ENCODE results near the gene RANBP3.
"Not testable (repeated sequence)": the region's sequence is repeated elsewhere in the genome, so short reads cannot be mapped to it uniquely, and the experiment has no call there.

RANBP3 gene

DNA sequence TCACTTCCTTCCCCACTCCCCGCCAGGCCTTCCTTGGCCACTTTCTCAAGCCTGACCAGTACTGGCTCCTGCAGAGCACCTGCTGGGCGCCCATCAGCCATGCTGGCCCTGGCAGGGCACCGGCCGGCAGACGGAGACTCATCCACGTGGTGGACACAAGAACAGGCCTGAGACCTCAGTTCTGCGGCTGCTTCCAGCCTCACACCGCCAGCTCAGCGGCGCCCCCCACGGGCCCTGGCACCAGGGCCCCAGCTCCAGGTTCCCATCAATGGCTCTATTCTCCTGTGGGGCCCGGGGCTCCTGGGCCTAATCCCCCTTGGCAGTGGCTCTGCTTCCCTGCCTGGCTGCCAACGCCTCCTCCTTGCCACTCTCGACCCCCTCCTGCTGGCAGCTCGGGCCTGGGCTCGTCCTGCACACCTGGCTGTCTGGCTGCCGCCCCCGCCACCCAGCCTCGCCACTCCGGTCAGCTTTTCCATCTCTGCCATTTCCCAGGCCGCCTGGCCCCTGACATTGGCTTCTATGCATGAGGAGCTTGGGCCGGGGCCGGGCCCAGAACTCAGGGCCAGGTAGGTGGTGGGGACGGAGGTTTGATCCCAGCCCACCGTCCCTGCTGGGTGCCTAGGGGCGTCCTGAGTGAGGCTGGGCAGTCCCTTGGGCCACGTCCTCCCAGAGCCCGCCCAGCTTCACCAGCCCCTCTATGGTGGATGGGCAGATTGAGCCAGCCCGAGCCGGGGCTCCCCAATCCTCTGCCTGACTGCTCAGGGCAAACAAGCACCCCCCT is 80.6 kb downstream of the RANBP3 start:
- no peak for DNase-seq

DNA sequence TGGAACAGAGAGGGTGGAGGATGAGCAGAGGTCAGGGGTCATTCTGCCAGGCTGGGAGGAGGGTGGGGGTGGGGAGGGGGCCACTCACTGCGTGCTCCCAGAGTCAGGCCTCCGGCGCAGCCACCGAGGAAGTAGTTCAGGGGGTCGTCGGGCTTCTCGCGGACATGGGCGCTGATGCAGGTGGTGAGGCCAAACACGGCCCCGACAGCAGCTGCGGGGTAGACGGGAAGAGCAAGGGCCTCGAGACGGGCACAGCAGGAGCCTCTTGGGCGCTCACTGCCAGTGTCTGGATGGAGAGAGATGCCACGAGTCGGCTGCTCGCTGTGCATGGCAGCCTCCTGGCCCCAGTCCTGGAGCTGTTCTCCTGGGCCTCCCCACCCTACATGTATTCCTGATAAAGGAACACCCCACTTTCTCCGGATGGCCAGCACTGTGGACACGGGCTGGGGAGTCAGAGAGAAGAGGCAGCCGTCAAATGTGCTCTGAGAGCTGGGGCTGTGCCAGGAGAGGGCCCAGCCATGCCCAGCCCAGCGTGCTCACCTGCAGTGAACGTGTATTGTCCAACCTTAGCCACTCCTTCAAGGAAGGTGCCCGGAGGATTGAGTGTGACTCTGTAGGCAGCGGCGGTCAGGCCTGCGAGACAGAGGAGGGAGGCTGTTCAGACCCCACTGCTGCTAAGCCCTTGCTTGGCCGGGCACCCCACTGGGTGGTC is 81.4 kb downstream of the RANBP3 start:
- no peak for DNase-seq

DNA sequence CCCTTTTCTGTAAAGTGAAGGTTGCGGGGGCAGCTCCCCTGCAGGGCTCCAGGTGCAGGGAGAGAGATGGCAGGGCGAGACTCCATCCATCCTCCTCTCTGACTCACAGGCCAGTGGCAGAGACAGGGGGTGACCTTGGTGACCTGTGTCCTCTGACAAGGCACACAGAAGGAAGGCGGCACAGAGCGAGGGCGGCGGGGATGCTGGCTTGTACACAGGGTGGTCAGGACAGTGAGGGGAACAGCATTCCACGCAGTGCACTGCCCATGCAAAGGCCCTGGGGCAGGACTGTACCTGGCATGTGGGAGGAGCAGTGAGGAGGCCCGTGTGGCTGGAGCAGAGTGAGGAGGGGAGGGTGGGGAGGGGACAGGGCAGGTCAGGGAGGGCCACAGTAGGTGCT is 82.0 kb downstream of the RANBP3 start:
- DNase-seq, result no peak

DNA sequence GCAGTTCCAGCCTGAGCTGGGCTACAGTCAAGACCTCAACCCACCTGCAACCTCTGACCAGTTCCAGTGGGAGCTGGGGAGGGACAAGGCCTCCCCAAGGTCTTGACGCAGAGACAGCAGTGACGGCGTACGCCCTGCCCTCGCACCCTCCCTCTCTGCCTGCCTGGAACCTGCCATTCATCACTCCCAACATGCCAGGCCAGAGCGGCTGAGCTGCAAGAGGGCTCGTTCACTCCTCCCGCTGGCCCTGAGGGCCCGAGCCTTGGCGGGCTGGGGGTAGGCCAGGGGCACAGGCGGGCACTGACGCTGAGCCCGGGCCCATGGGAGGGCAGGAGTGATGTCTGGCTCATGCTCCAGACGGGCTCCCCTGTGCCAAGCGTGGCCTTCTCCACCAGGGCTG is 82.5 kb downstream of the RANBP3 start:
- no peak for DNase-seq

DNA sequence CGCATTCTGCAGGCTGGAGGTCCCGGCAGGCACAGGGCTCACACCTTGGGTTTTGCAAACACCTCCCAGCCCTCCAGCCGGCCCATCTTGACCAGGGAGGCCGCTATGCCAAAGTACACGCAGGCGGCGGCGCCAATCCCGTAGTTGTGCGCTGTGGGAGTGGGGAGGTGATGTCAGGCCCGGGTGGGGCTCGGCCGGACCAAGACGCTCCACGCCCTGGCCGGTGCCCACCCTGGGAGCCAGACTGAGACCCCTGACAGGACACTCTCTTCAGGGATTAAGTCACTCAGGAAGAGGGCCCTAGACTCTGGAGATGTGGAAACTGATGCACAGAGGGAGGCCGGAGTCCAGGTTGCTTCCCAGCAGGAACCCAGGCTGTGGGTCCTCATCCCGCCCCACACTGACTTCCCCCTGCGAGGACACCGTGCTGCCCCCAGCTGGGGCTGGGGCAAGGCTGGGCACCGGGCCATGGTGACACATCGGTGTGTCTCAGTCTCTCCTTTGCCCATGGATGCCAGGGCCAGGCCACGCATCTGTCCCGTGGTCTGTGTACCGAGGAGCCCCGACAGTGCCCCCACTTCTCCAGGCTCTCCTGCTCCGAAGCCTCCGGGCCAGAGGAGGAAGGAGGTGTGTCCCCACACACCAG is 83.1 kb downstream of the RANBP3 start:
- DNase-seq, result no peak

DNA sequence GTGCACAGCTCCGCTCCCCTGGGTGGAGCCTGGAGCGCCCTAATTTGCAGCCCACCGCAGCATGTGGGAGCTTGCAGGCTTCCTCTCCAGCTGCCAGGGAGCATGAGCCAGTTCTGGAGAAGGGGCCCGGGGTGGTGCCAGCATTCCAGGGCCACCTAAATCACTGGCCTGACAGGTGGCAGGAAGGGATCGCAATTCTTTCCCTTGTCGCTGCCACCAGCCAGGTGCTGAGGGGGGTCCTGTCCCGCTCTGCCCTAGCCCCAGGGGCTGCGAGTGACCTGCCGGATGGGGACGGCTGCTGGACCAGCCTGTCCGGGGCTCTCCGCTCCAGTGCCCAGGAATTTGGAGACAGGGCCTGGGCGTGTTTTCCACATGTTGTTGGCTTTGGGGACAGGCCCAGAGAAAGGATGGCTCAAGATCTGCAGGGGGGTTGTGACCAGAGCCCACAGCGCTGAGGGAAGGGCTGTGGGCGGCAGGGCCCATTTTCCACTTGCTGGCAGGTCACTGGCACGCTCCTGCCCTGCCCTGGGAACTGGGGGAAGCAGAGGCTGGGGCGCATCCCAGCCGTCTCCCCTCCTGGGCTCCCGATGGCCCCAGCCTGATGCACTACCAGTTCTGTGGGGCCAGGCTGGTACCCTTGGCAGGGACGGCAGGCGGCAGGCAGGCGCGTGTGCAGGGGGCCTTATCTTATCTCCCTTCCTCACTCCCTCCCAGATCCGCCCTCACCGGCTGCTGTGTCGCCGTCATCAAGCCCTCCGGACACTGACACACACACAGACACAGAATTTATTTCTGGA is 83.8 kb downstream of the RANBP3 start:
- DNase-seq, result no peak

DNA sequence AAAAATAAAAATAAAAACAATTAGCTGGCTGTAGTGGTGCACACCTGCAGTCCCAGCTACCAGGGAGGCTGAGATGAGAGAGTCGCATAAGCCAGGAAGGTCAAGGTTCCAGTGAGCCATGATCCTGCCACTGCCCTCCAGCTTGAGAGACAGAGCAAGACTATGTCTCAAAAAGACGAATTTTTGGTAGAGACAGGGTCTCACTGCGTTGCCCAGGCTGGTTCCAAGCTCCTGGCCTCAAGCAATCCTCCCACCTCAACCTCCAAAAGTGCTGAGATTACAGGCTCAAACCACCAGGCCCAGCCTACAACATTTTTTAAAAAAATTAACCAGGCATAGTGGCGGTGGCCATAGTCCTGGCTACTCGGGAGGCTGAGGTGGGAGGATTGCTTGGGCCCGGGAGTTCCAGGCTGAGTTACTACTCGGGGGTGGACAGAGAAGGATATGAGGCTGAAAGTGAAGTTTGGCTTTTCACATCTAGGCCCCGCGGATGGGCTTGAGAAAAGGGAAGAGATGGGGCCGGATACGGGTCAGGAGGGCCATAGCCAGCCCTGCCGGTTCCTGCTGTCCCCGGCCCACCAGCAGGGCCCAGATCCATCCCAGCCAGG is 84.5 kb downstream of the RANBP3 start:
- no peak for DNase-seq

DNA sequence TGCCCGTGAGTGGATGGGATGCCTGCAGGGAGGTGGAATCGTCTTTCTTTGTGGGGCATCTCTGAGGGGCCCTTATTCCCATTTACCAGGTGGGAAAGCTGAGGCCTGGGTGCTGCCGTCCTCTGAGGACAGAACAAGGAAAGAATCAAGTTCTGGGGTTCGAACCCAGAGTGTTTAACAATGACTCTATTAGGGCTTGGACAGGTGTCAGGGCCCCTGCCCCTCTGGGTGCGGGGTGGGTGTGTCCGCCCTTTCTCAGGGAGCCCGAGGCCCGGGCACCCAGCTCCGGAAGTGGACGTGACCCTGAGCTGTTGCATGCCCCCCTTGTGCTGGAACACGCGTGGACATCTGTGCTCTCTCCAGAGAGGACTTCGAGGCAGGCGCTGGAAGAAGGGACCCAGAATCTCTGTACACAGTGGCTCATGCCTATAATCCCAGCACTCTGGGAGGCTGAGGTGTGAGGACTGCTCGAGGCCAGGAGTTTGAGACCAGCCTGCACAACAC is 85.1 kb downstream of the RANBP3 start:
- no peak for DNase-seq

DNA sequence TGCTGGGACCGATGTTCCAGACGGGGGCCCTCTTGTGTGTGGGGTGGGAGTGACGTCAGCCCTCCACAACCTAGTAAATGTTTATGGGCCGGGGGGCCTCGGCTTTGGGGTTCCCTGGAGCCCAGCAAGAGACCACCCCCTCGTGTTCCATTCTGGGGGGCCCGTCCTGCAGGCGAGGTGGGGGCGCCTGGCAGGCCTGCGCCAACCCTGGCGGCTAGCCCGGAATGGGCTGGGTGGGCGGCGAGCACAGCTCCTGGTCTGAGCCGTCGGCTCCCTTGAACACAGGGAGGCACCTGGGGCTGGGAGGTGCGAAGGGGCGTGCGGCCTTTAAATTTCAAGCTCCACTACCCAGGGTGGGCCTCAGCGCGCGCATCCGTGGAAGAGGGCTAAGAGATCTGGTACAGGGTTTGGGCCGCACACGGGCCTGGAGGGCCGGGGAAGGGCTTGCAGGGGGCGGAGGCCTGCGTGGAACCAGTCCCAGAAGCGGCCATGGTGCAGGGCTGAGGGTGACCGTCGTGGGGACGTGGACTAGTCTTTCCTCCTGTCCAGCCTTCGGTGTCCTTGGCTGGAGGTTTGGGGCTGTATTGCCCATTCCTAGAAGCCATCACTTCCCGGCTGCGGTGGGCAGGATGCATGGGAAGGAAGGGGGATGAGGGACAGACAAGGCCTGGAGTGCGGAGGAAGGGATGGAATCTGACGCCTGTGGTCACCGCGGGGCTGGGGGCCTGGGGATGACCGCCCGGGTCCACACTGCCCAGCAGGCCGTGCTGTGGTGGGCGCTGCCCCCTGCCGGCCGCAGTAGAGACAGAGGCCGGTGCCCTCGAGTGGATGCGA is 85.8 kb downstream of the RANBP3 start:
- DNase-seq, result peak; percentile 13

DNA sequence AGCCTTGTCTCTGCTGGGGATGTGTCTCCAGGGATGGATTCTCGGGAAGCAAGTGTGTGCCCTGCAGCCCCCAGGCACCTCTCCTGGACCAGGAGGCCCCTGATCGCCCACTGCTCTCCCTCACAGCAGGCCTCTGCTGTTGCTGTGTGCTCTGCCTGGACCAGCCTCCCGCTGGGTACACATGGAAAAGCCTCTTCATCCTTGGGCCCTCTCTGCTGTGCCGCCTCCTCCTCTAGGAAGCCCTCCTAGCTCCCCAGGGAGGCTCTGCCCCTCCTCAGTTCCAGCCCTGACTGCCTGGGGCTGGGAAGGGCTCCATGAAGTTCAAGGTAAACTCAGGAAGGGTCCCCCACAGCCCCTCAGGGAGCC is 86.4 kb downstream of the RANBP3 start:
- no peak for DNase-seq

DNA sequence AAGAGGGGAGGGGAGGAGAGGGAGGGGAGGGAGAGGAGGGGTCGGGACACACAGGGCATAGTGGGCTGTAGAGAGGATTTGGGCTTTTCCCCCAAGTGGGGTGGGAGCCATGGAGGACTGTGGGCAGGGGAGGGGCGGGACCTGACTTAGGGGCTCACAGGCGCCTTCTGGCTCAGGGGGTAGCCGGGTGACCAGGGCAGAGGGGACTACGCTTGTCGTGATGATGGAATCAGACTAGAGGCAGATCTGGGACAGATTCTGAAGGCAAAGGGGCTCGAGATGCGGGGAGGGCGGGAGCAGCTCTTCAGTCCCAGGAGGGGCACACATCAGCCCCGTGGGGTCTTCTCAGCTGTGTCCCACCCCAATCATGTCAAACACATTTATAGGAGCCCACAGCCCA is 87.8 kb downstream of the RANBP3 start:
- no peak for DNase-seq

DNA sequence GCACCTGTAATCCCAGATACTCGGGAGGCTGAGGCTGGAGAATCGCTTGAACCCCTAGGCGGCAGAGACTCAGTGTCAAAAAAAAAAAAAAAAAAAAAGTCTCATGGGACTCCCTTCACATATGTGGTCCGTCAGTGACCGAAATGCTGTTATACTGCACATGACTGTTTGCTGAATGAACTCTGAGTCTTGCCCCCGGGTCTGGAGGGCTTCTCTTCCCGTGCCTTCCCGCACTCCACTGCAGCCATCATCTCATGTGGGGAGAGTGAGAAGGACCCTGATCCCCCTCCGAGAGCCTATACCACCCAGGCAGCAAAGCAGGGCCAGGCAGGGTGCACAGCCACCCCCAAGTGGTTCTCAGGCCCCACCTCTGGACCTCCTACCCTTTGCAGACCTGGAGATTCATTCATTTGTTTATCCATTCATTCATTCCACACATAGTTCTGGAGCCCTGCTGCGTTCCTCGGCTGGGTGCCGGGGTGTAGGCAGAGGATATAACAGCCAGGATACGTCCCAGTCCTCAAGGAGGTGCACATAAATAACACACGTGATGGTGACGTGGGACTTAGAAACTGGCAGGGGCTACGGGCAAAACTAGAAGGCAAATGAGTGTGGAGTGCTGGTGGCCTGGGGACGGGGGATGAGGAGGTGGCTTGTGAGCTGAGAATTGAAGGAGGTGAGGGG is 88.5 kb downstream of the RANBP3 start:
- DNase-seq, result no peak

DNA sequence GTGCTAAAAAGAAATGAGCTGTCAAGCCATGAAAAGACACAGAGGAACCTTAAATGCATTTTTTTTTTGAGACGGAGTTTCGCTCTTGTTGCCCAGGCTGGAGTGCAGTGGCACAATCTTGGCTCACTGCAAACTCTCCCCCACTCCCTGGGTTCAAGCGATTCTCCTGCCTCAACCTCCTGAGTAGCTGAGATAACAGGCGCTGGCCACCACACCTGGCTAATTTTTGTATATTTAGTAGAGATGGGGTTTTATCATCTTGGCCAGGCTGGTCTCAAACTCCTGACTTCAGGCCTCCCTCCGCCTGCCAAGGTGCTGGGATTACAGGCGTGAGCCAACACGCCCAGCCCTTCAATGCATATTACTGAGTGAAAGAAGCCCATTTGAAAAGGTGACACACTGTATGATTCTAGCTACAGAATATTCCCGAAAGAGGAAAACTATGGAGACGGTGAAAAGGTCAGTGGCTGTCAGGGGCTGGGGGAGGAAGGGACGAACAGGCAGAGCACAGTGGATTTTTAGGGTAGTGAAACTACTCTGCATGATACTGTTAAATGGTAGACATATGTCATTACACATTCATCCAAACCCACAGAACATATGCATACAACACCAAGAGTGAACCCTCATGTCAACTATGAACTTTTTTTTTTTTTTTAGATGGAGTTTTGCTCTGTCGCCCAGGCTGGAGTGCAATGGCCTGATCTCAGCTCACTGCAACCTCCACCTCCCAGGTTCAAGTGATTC is 93.7 kb downstream of the RANBP3 start:
- DNase-seq, result peak; percentile 47

DNA sequence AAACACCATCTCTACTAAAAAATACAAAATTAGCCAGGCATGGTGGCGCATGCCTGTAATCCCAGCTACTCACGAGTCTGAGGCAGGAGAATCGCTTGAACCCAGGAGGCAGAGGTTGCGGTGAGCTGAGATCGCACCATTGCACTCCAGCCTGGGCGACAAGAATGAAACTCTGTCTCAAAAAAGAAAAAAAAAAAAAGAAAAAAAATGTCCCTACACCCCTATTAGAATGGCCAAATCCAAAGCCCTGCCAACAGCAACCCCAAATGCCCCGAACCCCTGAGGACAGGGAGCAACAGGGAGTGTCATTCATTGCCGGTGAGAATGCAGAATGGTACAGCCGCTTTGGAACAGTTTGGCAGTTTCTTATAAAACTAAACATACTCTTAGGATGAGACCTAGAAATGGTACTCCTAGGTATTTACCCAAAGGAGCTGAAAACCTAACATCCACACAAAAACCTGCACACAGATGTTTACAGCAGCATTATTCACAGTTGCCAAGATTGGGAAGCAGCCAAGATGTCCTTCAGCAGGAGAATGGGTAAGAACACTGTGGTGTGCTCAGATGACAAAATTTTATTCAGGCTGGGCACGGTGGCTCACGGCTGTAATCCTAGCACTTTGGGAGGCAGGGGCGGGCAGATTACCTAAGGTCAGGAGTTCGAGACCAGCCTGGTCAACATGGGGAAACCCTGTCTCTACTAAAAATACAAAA is 94.6 kb downstream of the RANBP3 start:
- DNase-seq, result not testable (repeated sequence)

DNA sequence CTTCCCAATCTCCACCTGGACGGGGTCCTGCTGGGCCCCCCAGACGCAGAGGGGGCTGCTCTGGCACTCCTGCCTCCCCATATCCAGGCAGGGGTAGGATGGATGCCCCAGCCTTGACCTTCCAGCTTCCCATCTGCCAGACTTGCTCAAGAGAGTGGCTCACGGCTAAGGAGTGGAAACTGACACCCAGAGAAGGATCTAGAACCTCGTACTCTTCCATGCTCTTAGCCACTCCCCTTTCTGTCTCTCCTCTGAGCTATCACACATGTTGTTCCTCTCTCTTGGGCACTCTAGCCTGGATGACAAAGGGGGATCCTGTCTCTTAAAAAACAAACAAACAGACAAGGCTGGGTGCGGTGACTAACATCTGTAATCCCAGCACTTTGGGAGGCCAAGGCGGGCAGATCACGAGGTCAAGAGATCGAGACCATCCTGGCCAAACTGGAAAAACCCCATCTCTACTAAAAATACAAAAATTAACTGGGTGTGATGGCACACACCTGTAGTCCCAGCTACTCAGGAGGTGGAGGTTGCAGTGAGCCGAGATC is 95.4 kb downstream of the RANBP3 start:
- DNase-seq, result no peak

DNA sequence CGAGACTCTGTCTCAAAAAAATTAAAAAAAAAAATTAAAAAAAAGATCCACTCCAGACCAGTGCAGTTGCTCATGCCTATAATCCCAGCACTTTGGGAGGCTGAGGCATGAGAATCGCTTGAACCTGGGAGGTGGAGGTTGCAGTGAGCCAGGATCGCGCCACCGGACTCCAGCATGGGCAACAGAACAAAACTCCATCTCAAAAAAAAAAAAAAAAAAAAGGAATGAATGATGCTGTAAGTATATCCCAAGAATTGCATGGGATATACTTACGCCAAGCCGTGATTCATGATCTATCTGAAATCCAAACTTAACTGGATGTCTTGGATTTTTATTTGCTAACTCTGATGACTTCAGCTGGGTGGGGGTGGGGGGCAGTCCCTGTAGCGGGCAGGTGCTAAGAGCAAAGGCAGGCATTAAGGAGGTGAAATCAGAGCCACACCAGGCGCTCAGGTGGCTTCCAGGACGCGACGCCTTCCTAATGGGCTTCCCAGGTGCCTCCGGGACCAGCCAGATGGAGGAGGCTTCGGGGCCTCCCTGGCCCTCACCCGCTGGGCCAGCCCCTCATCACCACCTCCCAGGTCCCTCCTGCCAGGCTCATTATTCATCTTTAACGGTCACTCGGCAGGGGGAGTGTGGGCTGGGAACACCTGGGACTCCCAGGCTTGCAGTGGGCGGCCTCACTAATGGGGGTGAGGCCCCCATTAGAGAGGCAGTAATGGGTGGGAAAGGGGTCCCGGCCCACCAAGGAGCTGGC is 96.2 kb downstream of the RANBP3 start:
- no peak for DNase-seq

DNA sequence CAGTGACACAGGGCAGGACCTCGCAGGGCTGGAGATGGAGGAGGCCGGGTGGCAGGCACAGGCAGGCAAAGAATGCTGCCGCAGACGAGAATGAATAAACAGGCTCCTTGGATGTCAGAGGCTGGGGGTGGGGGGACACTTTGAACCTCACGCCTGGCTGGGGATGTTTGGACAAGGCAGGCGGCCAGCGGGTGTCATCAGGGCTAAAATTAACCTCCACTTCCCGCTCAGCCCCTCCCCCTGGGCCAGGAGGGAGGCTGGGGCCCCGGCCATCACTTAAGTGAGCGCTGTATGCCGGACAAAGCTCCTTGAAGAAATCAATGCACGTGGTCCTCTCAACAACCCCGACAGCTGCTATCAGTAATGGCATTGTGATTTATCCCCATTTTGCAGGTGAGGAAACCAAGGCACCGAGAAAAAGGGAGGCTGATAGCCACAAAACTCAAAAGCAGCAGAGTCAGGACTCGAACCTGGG is 97.3 kb downstream of the RANBP3 start:
- DNase-seq, result no peak

DNA sequence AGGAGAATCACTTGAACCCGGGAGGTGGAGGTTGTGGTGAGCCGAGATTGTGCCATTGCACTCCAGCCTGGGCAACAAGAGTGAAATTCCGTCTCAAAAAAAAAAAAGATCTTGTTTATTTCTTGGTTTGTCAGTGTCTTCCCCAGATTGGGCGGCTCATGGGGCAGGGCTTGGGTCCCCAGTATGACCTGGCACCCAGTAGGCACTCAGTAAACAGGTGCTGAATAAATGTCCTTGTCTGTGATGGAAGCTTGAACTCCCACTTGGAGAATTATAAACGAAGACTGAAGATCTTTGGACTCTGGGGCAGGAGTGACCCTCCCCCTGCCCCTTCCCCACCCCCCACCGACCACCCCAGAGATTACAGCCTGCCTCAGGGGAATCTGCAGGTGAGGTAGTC is 97.7 kb downstream of the RANBP3 start:
- no peak for DNase-seq
